ENCODE results near the gene SFMBT1.

Gene SFMBT1

DNA sequence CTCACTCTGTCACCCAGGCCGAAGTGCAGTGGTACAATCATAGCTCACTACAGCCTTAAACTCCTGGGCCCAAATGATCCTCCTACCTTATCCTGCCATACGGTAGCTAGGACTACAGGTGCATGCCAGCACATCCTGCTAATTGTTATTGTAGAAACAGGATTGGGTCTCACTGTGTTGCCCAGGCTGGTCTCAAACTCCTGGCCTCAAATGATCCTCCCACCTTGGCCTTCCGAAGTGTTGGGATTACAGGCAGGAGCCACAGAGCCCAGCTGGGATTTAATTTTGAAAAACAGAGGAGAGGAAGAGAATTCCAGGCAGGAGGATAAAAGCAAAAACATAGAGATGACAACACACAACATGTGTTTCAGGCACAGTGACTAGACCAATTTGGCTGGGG is 40.5 kb downstream of the SFMBT1 start:
- H3K4me3 ChIP-seq (ENCODE audit: insufficient read depth, low read depth, low read length, poor library complexity, severe bottlenecking) = no peak overlapping the region
- no peak for DNase-seq
- no peak overlapping the region for H3K27ac ChIP-seq (ENCODE audit: insufficient read depth, low read length, poor library complexity, severe bottlenecking)
- no peaks in the 10 kb centered on the region for H3K36me3 ChIP-seq (ENCODE audit: control insufficient read depth, insufficient read depth, low read length)
- no peaks in the 10 kb centered on the region for H3K9me3 ChIP-seq (ENCODE audit: control insufficient read depth, low read length)
- H3K27me3 ChIP-seq (replicated peaks; ENCODE audit: control insufficient read depth, insufficient read depth, low read length, poor library complexity, severe bottlenecking) = no peaks in the 10 kb centered on the region
- no peaks in the 10 kb centered on the region for H3K4me1 ChIP-seq (ENCODE audit: control insufficient read depth, insufficient read depth, low read length, poor library complexity, severe bottlenecking)

DNA sequence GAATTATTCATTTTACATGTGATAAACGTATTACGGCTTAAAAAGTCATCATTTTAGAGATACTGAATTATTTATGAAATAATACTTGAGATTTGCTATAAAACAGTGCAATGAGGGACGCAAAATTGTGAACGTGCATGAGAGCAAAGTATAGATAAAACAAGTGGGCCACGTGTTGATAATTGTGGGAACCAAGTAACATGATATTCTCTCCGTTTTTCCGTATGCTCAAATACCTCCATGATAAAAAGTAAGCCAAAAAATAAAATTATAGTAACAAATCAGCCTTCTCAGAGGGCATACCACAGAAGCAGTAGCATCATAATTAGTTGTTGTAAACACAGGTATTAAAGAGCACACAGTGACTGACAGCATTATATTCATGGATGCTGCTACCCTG is 42.6 kb downstream of the SFMBT1 start:
- DNase-seq = no peak

DNA sequence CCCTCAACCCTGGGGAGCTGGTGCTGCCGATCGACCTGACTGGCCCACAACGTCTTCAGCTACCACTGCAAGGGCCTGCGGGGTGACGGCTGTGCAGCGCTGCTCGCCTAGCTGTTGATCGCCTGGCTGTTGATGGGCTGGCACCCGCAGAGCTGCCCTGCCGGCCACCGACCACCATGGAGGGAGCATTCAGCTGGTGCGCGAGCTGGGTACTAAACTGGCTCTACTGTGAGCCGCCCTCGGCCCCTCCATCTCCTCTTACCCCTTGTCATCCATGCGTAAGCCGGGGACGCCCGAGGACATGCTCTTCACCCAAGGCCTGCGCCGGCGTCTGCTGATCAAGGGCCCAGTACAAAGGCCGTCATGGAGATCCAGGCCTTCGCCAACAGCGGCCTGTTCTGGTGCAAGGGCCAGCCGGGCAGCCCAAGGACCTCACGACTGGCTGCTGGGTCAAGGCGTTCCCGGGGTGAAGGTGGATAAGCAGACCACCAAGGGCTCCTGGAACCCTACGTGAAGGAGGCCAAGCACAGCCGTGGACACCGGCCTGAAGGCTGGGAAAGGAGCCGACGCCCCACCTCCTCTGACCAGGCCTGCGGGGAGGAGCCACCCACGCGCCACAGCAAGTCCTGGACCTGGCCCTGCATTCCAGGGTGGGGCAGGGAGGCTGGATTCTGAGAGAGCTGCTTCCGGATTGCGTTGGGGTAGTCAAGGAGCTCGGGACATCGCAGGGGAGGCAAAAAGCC is 46.9 kb downstream of the SFMBT1 start:
- Histone ChIP-seq H3K36me3 (ENCODE audit: control insufficient read depth, insufficient read depth, low read length) (peaks cover 5% of the 10 kb centered on the region), H3K4me1 (ENCODE audit: control insufficient read depth, insufficient read depth, low read length, poor library complexity, severe bottlenecking) (no peaks in the 10 kb centered on the region), H3K27me3 (replicated peaks; ENCODE audit: control insufficient read depth, insufficient read depth, low read length, poor library complexity, severe bottlenecking) (no peaks in the 10 kb centered on the region), H3K27ac (ENCODE audit: insufficient read depth, low read length, poor library complexity, severe bottlenecking) (no peak overlapping the region), H3K9me3 (ENCODE audit: control insufficient read depth, low read length) (no peaks in the 10 kb centered on the region), H3K4me3 (ENCODE audit: insufficient read depth, low read depth, low read length, poor library complexity, severe bottlenecking) (no peak overlapping the region)
- DNase-seq = no peak

More for the DNA sequence above, 42.6 kb downstream of the SFMBT1 start:
- H3K4me1 ChIP-seq (ENCODE audit: control insufficient read depth, insufficient read depth, low read length, poor library complexity, severe bottlenecking) = no peaks in the 10 kb centered on the region
- peaks cover 5% of the 10 kb centered on the region for H3K36me3 ChIP-seq (ENCODE audit: control insufficient read depth, insufficient read depth, low read length)
- no peaks in the 10 kb centered on the region for H3K27me3 ChIP-seq (replicated peaks; ENCODE audit: control insufficient read depth, insufficient read depth, low read length, poor library complexity, severe bottlenecking)
- H3K4me3 ChIP-seq (ENCODE audit: insufficient read depth, low read depth, low read length, poor library complexity, severe bottlenecking) = no peak overlapping the region
- H3K9me3 ChIP-seq (ENCODE audit: control insufficient read depth, low read length) = no peaks in the 10 kb centered on the region
- H3K27ac ChIP-seq (ENCODE audit: insufficient read depth, low read length, poor library complexity, severe bottlenecking) = no peak overlapping the region

DNA sequence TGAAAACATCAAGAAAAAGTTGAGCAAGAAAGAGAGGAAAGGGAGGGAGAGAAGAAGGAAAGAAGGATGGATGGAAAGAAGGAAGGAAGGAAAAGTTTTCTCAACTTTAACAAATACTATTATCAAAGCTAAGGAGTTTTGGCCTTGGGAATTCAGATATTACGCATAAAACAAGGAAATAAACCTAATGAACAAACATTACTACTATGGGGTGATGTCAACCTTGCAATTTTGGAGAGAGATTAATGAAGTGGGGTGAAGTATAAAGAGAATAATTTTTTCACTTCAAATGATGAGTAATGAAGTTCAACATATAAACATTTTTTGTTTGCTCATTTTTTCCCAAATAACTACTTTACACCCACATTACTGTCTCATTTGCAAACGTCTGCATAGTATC is 55.2 kb downstream of the SFMBT1 start:
- no peaks in the 10 kb centered on the region for H3K9me3 ChIP-seq (ENCODE audit: control insufficient read depth, low read length)
- H3K4me1 ChIP-seq (ENCODE audit: control insufficient read depth, insufficient read depth, low read length, poor library complexity, severe bottlenecking) = no peaks in the 10 kb centered on the region
- H3K4me3 ChIP-seq (ENCODE audit: insufficient read depth, low read depth, low read length, poor library complexity, severe bottlenecking) = no peak overlapping the region
- no peak overlapping the region for H3K27ac ChIP-seq (ENCODE audit: insufficient read depth, low read length, poor library complexity, severe bottlenecking)
- H3K27me3 ChIP-seq (replicated peaks; ENCODE audit: control insufficient read depth, insufficient read depth, low read length, poor library complexity, severe bottlenecking) = no peaks in the 10 kb centered on the region
- no peaks in the 10 kb centered on the region for H3K36me3 ChIP-seq (ENCODE audit: control insufficient read depth, insufficient read depth, low read length)
- no peak for DNase-seq

DNA sequence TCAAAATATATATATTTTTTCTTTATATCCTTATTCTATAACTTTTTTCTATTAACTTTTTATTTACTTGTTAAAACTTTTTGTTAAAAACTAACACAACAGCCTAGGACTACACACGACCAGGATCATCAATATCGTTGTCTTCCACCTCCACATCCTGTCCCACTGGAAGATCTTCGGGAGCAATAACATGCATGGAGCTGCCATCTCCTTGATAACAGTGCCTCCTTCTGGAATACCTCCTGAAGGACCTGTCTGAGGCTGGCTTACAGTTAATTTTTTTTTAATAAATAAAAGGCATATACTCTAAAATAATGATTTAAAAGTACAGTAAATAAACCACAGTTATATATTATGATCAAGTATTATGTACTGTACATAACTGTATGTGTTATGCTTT is 58.9 kb downstream of the SFMBT1 start:
- H3K27me3 ChIP-seq (replicated peaks; ENCODE audit: control insufficient read depth, insufficient read depth, low read length, poor library complexity, severe bottlenecking) = no peaks in the 10 kb centered on the region
- no peaks in the 10 kb centered on the region for H3K36me3 ChIP-seq (ENCODE audit: control insufficient read depth, insufficient read depth, low read length)
- no peak for DNase-seq
- no peak overlapping the region for H3K27ac ChIP-seq (ENCODE audit: insufficient read depth, low read length, poor library complexity, severe bottlenecking)
- no peak overlapping the region for H3K4me3 ChIP-seq (ENCODE audit: insufficient read depth, low read depth, low read length, poor library complexity, severe bottlenecking)
- peaks cover 8% of the 10 kb centered on the region for H3K4me1 ChIP-seq (ENCODE audit: control insufficient read depth, insufficient read depth, low read length, poor library complexity, severe bottlenecking)
- no peaks in the 10 kb centered on the region for H3K9me3 ChIP-seq (ENCODE audit: control insufficient read depth, low read length)

DNA sequence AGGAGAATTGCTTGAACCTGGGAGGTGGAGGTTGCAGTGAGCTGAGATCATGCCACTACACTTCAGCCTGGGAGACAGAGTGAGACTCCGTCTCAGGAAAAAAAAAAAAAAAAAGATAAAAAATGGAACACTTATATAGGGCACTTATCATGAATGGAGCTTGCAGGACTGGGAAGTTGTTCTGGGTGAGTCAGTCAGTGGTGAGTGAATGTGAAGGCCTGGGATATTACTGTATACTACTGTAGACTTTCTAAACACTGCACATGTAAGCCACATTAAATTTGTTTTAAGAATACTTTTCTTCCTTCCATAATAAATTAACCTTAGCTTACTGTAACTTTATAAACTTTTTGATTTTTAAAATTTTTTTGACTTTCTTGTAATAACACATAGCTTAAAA is 59.8 kb downstream of the SFMBT1 start:
- peaks cover 8% of the 10 kb centered on the region for H3K4me1 ChIP-seq (ENCODE audit: control insufficient read depth, insufficient read depth, low read length, poor library complexity, severe bottlenecking)
- H3K9me3 ChIP-seq (ENCODE audit: control insufficient read depth, low read length) = no peaks in the 10 kb centered on the region
- H3K4me3 ChIP-seq (ENCODE audit: insufficient read depth, low read depth, low read length, poor library complexity, severe bottlenecking) = no peak overlapping the region
- no peak for DNase-seq
- H3K27me3 ChIP-seq (replicated peaks; ENCODE audit: control insufficient read depth, insufficient read depth, low read length, poor library complexity, severe bottlenecking) = no peaks in the 10 kb centered on the region
- H3K36me3 ChIP-seq (ENCODE audit: control insufficient read depth, insufficient read depth, low read length) = no peaks in the 10 kb centered on the region
- no peak overlapping the region for H3K27ac ChIP-seq (ENCODE audit: insufficient read depth, low read length, poor library complexity, severe bottlenecking)

DNA sequence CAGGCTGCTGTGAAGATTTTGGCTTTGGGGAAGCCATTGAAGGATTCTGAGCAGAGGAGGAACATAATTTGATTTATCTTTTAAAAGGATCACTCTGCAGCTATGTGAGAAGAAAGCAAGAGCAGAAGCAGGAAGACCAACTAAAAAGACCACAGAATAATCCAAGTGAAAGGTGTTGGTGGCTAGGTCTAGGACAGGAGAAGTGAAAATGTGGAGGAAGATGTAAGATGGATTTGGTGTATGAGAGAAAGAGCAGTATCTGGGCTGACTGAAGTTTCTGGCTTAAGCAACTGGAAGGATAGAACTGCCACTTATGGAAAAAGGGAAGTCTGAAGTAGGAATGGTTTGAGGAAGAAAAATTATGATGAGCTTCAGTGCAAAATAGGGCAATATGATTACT is 62.0 kb downstream of the SFMBT1 start:
- no peak for DNase-seq
- Histone ChIP-seq H3K9me3 (ENCODE audit: control insufficient read depth, low read length) (no peaks in the 10 kb centered on the region), H3K36me3 (ENCODE audit: control insufficient read depth, insufficient read depth, low read length) (no peaks in the 10 kb centered on the region), H3K4me1 (ENCODE audit: control insufficient read depth, insufficient read depth, low read length, poor library complexity, severe bottlenecking) (peaks cover 8% of the 10 kb centered on the region), H3K4me3 (ENCODE audit: insufficient read depth, low read depth, low read length, poor library complexity, severe bottlenecking) (no peak overlapping the region), H3K27me3 (replicated peaks; ENCODE audit: control insufficient read depth, insufficient read depth, low read length, poor library complexity, severe bottlenecking) (no peaks in the 10 kb centered on the region), H3K27ac (ENCODE audit: insufficient read depth, low read length, poor library complexity, severe bottlenecking) (peak overlapping the region; percentile 7)

DNA sequence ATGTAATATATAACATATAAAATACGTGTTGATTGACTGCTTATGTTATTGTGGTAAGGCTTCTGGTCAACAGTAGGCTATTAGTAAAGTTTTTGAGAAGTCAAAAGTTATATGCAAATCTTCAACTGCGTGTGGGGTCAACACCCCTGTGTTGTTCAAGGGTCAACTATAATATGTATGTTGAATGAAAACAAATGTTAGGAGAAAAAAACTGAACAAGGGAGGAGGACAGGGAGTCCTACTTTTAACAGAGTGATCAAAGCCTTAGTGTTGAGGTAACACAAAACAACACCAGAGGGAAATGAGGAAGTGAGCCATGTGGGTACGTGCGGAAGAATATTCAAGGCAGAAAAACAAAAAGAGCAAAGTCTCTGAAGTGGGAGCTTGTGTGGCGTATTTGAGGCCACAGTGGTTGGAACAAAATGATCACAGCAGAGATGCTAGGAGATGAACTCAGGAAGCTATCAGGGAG is 62.5 kb downstream of the SFMBT1 start:
- H3K27me3 ChIP-seq (replicated peaks; ENCODE audit: control insufficient read depth, insufficient read depth, low read length, poor library complexity, severe bottlenecking) = no peaks in the 10 kb centered on the region
- H3K27ac ChIP-seq (ENCODE audit: insufficient read depth, low read length, poor library complexity, severe bottlenecking) = peak overlapping the region; percentile 7
- H3K9me3 ChIP-seq (ENCODE audit: control insufficient read depth, low read length) = no peaks in the 10 kb centered on the region
- H3K36me3 ChIP-seq (ENCODE audit: control insufficient read depth, insufficient read depth, low read length) = no peaks in the 10 kb centered on the region
- peaks cover 8% of the 10 kb centered on the region for H3K4me1 ChIP-seq (ENCODE audit: control insufficient read depth, insufficient read depth, low read length, poor library complexity, severe bottlenecking)
- H3K4me3 ChIP-seq (ENCODE audit: insufficient read depth, low read depth, low read length, poor library complexity, severe bottlenecking) = no peak overlapping the region
- DNase-seq = peak; percentile 16 to 62 (median 25)

DNA sequence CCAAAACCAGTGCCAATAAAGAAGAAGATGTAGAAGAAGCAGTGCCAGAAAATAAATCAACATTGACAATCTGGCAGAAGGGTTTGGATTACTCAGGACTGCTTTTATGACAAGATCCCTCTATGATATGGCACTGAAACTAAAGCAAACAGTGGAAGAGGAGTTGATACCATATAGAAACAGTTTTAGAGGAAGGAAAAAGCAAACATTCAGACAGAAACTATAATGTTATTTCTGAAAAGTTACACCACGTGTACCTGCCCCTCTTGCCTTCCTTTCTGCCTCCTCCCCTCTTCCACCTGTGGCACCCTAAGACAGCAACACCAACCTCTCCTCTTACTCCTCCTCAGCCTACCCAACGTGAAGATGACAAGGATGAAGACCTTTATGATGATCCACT is 63.0 kb downstream of the SFMBT1 start:
- Histone ChIP-seq H3K4me1 (ENCODE audit: control insufficient read depth, insufficient read depth, low read length, poor library complexity, severe bottlenecking) (peaks cover 8% of the 10 kb centered on the region), H3K27me3 (replicated peaks; ENCODE audit: control insufficient read depth, insufficient read depth, low read length, poor library complexity, severe bottlenecking) (no peaks in the 10 kb centered on the region), H3K9me3 (ENCODE audit: control insufficient read depth, low read length) (no peaks in the 10 kb centered on the region), H3K36me3 (ENCODE audit: control insufficient read depth, insufficient read depth, low read length) (no peaks in the 10 kb centered on the region), H3K27ac (ENCODE audit: insufficient read depth, low read length, poor library complexity, severe bottlenecking) (no peak overlapping the region), H3K4me3 (ENCODE audit: insufficient read depth, low read depth, low read length, poor library complexity, severe bottlenecking) (no peak overlapping the region)
- DNase-seq = no peak

DNA sequence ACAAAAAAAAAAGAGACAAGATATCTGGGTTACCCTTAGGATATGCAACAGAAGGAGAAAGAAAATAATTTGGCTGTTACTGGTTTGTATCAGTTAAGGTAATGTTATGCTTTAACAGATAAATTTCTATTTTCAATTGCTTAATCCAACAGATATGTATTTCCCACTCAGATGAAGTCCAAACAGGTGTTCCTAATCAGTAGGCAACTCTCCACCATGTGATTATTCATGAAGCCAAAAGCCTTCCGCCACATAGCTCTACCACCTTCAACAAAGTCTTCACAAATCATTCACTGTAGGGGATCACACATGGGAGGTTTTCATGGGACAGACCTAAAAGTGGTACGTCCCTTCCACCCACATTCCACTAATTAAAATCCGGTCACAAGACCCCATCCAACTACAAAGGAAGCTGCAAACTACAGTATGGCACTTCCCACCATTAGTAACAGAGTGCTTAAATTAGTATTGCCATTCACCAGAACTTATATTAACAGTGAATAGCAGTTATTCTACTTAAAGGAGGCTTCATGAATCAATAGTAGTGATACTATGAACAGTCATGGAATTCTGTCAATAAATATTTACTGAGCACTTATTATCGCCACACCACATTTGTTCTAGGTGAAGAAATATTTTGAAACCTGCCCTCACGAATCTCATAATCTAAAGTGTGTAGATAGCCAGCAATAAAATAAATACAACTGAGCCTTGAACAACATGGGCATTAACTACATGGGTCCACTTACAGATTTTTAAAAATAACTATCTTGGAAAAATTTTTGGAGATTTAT is 66.5 kb downstream of the SFMBT1 start:
- H3K27me3 ChIP-seq (replicated peaks; ENCODE audit: control insufficient read depth, insufficient read depth, low read length, poor library complexity, severe bottlenecking) = no peaks in the 10 kb centered on the region
- no peak overlapping the region for H3K4me3 ChIP-seq (ENCODE audit: insufficient read depth, low read depth, low read length, poor library complexity, severe bottlenecking)
- peaks cover 8% of the 10 kb centered on the region for H3K4me1 ChIP-seq (ENCODE audit: control insufficient read depth, insufficient read depth, low read length, poor library complexity, severe bottlenecking)
- no peaks in the 10 kb centered on the region for H3K36me3 ChIP-seq (ENCODE audit: control insufficient read depth, insufficient read depth, low read length)
- H3K27ac ChIP-seq (ENCODE audit: insufficient read depth, low read length, poor library complexity, severe bottlenecking) = no peak overlapping the region
- no peak for DNase-seq
- H3K9me3 ChIP-seq (ENCODE audit: control insufficient read depth, low read length) = no peaks in the 10 kb centered on the region
